HL-60/S4 treated with retinoic acid at 250 ng/mL for 4 days and 3 days (cell line): ENCODE data around the gene ADAM12.

Source experiments
- in situ Hi-C: fragments of 300-500 bp; cut with MboI; formaldehyde crosslinking; loops from 2 replicates; pipeline ENCODE4 v1.7.0; 2022; ENCODE audit warnings: low sequenced_read_pairs

Gene ADAM12

GRCh38 chr10:126041804-126042231 is 346.5 kb downstream of the ADAM12 start:
- in situ Hi-C loops, result no loop called here

GRCh38 chr10:126041117-126041516 is 347.2 kb downstream of the ADAM12 start:
- in situ Hi-C loops, result no loop called here

- in situ Hi-C loops, result no loop called here
Measured at GRCh38 chr10:126037946-126038345, 350.3 kb downstream of the ADAM12 start.

- in situ Hi-C loops, result no loop called here
Measured at GRCh38 chr10:126036515-126036914, 351.8 kb downstream of the ADAM12 start.

- in situ Hi-C loops, result no loop called here
Measured at GRCh38 chr10:126034586-126034985, 353.7 kb downstream of the ADAM12 start.

GRCh38 chr10:126029999-126030398 is 358.3 kb downstream of the ADAM12 start:
- in situ Hi-C loops, result no loop called here

- in situ Hi-C loops, result no loop called here
Measured at GRCh38 chr10:126027692-126028091, 360.6 kb downstream of the ADAM12 start.

GRCh38 chr10:126022841-126023240 is 365.4 kb downstream of the ADAM12 start:
- in situ Hi-C loops, result no loop called here

- in situ Hi-C loops, result no loop called here
Measured at GRCh38 chr10:126021833-126022500, 366.3 kb downstream of the ADAM12 start.

GRCh38 chr10:126017961-126018560 is 370.2 kb downstream of the ADAM12 start:
- in situ Hi-C loops, result no loop called here

- in situ Hi-C loops, result no loop called here
Measured at GRCh38 chr10:126016882-126017281, 371.4 kb downstream of the ADAM12 start.

GRCh38 chr10:126016156-126016805 is 372.0 kb downstream of the ADAM12 start:
- in situ Hi-C loops, result no loop called here

- in situ Hi-C loops, result no loop called here
Measured at GRCh38 chr10:126015413-126015812, 372.9 kb downstream of the ADAM12 start.

- in situ Hi-C loops, result no loop called here
Measured at GRCh38 chr10:126014309-126014708, 374.0 kb downstream of the ADAM12 start.

- in situ Hi-C loops, result no loop called here
Measured at GRCh38 chr10:126013489-126014281, 374.6 kb downstream of the ADAM12 start.

- in situ Hi-C loops, result no loop called here
Measured at GRCh38 chr10:126012485-126012884, 375.8 kb downstream of the ADAM12 start.

- in situ Hi-C loops, result no loop called here
Measured at GRCh38 chr10:126011995-126012394, 376.3 kb downstream of the ADAM12 start.

- in situ Hi-C loops, result no loop called here
Measured at GRCh38 chr10:126009650-126010049, 378.6 kb downstream of the ADAM12 start.

GRCh38 chr10:126006906-126007305 is 381.4 kb downstream of the ADAM12 start:
- in situ Hi-C loops, result no loop called here

GRCh38 chr10:126006264-126006663 is 382.0 kb downstream of the ADAM12 start:
- in situ Hi-C loops, result no loop called here

GRCh38 chr10:126004752-126005151 is 383.5 kb downstream of the ADAM12 start:
- in situ Hi-C loops, result no loop called here
